ENCODE measurements around the gene ERBB4. TPM values are rescaled to one million over a fixed set of nuclear protein-coding genes. Genes with fewer than 3 reads are reported as not detected.

ERBB4 gene
- total RNA-seq, 1 donor from 2014 or later, result 0.36 TPM

DNA sequence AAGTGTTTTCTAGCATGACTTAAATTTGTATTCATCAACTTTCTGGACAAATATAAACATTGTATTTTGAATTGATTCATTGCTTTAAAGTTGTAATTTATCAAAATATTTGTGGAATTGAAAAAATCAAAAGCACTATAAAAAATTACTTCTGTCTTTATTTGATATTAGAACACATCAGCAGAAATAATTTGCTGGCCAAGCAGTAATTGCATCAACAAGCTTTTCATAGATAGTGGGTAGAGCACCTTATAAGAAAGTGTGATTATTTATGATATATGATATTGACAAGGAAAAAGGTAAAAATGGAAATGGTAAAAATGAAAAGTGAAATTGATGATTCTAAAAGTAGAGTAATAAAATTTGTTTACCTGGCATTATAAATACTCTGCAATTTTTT is 1121.1 kb downstream of the ERBB4 start:
- Mint-ChIP-seq H3K36me3 (ENCODE audit: low read depth, unreplicated experiment) (no peaks in the 10 kb centered on the region), H3K27me3 (ENCODE audit: unreplicated experiment) (no peaks in the 10 kb centered on the region), H3K27ac (ENCODE audit: unreplicated experiment) (no peak overlapping the region), H3K4me3 (ENCODE audit: unreplicated experiment) (no peak overlapping the region), H3K9me3 (ENCODE audit: unreplicated experiment) (no peaks in the 10 kb centered on the region), H3K4me1 (ENCODE audit: unreplicated experiment) (no peaks in the 10 kb centered on the region)
- no peak for DNase-seq (ENCODE audit: low spot score)
- TF ChIP-seq, protein P1, sequence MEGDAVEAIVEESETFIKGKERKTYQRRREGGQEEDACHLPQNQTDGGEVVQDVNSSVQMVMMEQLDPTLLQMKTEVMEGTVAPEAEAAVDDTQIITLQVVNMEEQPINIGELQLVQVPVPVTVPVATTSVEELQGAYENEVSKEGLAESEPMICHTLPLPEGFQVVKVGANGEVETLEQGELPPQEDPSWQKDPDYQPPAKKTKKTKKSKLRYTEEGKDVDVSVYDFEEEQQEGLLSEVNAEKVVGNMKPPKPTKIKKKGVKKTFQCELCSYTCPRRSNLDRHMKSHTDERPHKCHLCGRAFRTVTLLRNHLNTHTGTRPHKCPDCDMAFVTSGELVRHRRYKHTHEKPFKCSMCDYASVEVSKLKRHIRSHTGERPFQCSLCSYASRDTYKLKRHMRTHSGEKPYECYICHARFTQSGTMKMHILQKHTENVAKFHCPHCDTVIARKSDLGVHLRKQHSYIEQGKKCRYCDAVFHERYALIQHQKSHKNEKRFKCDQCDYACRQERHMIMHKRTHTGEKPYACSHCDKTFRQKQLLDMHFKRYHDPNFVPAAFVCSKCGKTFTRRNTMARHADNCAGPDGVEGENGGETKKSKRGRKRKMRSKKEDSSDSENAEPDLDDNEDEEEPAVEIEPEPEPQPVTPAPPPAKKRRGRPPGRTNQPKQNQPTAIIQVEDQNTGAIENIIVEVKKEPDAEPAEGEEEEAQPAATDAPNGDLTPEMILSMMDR (IDR thresholded peaks at IDR 0.05; ENCODE audit: unreplicated experiment), result no peak

DNA sequence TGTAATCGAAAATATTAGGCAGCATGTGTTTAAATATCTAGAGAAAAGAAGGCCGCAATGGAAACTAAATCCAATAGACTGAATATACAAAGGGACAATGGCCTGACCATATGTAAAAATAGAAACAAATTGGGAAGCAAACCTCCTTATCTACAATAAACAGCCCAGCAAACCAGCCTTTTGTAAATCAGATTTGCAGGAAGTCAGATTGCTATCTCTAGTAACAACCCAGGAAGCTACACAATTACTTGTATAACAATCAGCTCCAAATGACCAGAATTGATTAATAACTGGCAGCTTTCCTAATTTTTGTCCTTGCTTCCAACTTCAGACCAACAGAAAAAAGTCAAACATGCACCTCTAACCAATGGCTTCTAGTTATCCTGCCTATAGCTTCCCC is 1122.2 kb downstream of the ERBB4 start:
- Mint-ChIP-seq H3K27me3 (ENCODE audit: unreplicated experiment) (no peaks in the 10 kb centered on the region), H3K36me3 (ENCODE audit: low read depth, unreplicated experiment) (no peaks in the 10 kb centered on the region), H3K27ac (ENCODE audit: unreplicated experiment) (no peak overlapping the region), H3K9me3 (ENCODE audit: unreplicated experiment) (no peaks in the 10 kb centered on the region), H3K4me1 (ENCODE audit: unreplicated experiment) (no peaks in the 10 kb centered on the region), H3K4me3 (ENCODE audit: unreplicated experiment) (no peak overlapping the region)
- no peak for DNase-seq (ENCODE audit: low spot score)
- TF ChIP-seq, protein P1 (IDR thresholded peaks at IDR 0.05; ENCODE audit: unreplicated experiment), result no peak

DNA sequence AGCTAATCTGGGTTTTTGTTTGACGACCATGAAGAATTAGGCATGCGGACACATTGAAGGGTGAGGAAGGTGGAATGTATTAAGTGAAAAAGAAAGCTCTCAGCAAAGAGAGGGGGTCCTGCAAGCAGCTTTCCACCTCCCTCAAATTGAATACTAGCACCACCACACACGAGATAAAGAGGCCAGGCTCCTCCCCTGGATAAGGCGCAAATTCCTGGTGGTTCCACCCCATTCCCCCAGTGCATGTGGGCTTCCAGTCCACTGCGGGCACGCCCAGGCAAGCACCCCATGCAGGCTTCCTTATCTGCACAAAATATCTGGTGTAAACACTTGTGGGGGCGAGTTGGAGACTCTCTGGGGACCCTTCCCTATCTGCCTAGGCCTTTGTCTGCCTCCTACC is 1124.9 kb downstream of the ERBB4 start:
- TF ChIP-seq, protein P1 (IDR thresholded peaks at IDR 0.05; ENCODE audit: unreplicated experiment), result no peak
- H3K4me3 Mint-ChIP-seq (ENCODE audit: unreplicated experiment), result no peak overlapping the region
- no peaks in the 10 kb centered on the region for H3K36me3 Mint-ChIP-seq (ENCODE audit: low read depth, unreplicated experiment)
- no peak for DNase-seq (ENCODE audit: low spot score)
- H3K4me1 Mint-ChIP-seq (ENCODE audit: unreplicated experiment), result no peaks in the 10 kb centered on the region
- no peaks in the 10 kb centered on the region for H3K9me3 Mint-ChIP-seq (ENCODE audit: unreplicated experiment)
- no peaks in the 10 kb centered on the region for H3K27me3 Mint-ChIP-seq (ENCODE audit: unreplicated experiment)
- H3K27ac Mint-ChIP-seq (ENCODE audit: unreplicated experiment), result no peak overlapping the region

DNA sequence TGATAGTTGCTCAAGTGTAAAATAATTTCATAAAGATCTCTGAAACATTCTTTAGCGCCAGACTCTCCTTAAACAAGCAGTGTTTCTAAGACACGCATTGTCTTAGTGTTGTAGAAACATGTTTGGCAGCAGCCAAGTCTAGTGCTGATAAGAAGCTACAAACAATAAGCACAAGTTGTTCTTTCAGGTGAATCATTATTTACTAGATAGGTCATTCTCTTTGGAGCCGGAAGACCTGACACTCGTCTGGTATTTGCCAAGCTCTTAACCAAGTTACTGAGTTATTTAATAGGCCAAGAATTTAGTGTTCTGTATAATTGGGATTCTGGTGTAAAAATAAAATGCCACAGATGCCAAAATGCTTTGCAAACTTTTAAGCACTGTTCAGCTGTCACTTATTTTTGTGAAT is 1130.1 kb downstream of the ERBB4 start:
- H3K4me1 Mint-ChIP-seq (ENCODE audit: unreplicated experiment), result peaks cover 7% of the 10 kb centered on the region
- DNase-seq (ENCODE audit: low spot score), result no peak
- TF ChIP-seq, protein P1 (IDR thresholded peaks at IDR 0.05; ENCODE audit: unreplicated experiment), result no peak
- H3K27ac Mint-ChIP-seq (ENCODE audit: unreplicated experiment), result no peak overlapping the region
- H3K4me3 Mint-ChIP-seq (ENCODE audit: unreplicated experiment), result no peak overlapping the region
- no peaks in the 10 kb centered on the region for H3K36me3 Mint-ChIP-seq (ENCODE audit: low read depth, unreplicated experiment)
- H3K27me3 Mint-ChIP-seq (ENCODE audit: unreplicated experiment), result no peaks in the 10 kb centered on the region
- no peaks in the 10 kb centered on the region for H3K9me3 Mint-ChIP-seq (ENCODE audit: unreplicated experiment)

DNA sequence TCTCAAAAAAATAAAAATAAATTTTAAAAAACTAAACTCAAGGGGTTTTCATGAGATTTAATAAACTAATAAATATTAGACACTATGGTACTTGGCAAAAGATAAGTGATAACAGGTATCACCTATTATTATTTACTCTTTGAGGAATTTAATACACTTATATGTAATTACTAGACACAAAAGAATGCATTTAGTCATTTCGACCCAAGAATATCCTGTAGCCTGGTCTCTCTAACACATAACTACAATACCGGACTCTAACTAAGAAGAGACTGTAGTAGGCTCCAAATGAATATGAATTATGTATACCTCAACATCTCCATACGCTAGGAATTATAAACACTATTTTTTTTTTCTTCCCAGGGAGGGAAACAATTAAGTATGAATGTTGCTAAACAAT is 1131.5 kb downstream of the ERBB4 start:
- peaks cover 7% of the 10 kb centered on the region for H3K4me1 Mint-ChIP-seq (ENCODE audit: unreplicated experiment)
- DNase-seq (ENCODE audit: low spot score), result no peak
- TF ChIP-seq, protein P1 (IDR thresholded peaks at IDR 0.05; ENCODE audit: unreplicated experiment), result no peak
- no peak overlapping the region for H3K27ac Mint-ChIP-seq (ENCODE audit: unreplicated experiment)
- no peaks in the 10 kb centered on the region for H3K9me3 Mint-ChIP-seq (ENCODE audit: unreplicated experiment)
- H3K27me3 Mint-ChIP-seq (ENCODE audit: unreplicated experiment), result no peaks in the 10 kb centered on the region
- H3K4me3 Mint-ChIP-seq (ENCODE audit: unreplicated experiment), result no peak overlapping the region
- H3K36me3 Mint-ChIP-seq (ENCODE audit: low read depth, unreplicated experiment), result no peaks in the 10 kb centered on the region
